Ascending aorta (tissue), 2 donors: ENCODE measurements around the gene ZCWPW1. TPM values are rescaled to one million over a fixed set of nuclear protein-coding genes. Genes with fewer than 3 reads are reported as not detected.
A peak's percentile ranks its signal among the peaks of the same experiment; 100 is the strongest.
"Not testable (repeated sequence)": the region's sequence is repeated elsewhere in the genome, so short reads cannot be mapped to it uniquely, and the experiment has no call there.

Experiments
- DNase-seq, 2 donors: peaks; one replicate each; pipeline ENCODE4 v3.0.0-alpha.2; 2019; ENCODE audit warnings: low spot score in 2 of 2
- H3K27ac ChIP-seq, 2 donors: fragments of 200-600 bp; sonication (generic); one replicate each; pipeline ENCODE4 v1.5.1; 2016 to 2017; ENCODE audit warnings: mild to moderate bottlenecking in 1 of 2
- H3K27me3 ChIP-seq: fragments of 200-600 bp; sonication (generic); one replicate; pipeline ENCODE4 v1.5.1; 2017
- H3K36me3 ChIP-seq, 2 donors: fragments of 200-600 bp; sonication (generic); one replicate each; pipeline ENCODE4 v1.5.1; 2016
- H3K4me1 ChIP-seq, 2 donors: fragments of 200-600 bp; sonication (generic); one replicate each; pipeline ENCODE4 v1.5.1; 2016 to 2017; ENCODE audit warnings: mild to moderate bottlenecking in 1 of 2
- H3K4me3 ChIP-seq, 2 donors: fragments of 200-600 bp; sonication (generic); one replicate each; pipeline ENCODE4 v1.5.1; 2016 to 2017; ENCODE audit warnings: mild to moderate bottlenecking in 1 of 2
- H3K9me3 ChIP-seq, 2 donors: fragments of 200-600 bp; sonication (generic); one replicate each; pipeline ENCODE4 v1.5.1; 2016
- CTCF ChIP-seq, 3 experiments: fragments of 200-600 bp in 2 of 3; fragments of 450-650 bp in 1 of 3; sonication (generic) in 2 of 3; IDR thresholded peaks; one replicate each; pipeline ENCODE4 v1.5.1; 2016 to 2019; ENCODE audit warnings: antibody characterized with exemption in 3 of 3, mild to moderate bottlenecking in 1 of 3, moderate library complexity in 1 of 3
- intact Hi-C: fragments of 100-400 bp; cut with DNase I; formaldehyde crosslinking; loops from one replicate; pipeline ENCODE4 v1.15.1; 2023
- total RNA-seq: library from RNA; depleted of rRNA; stranded (reverse); fragments of >200 nt; gene quantifications from one replicate; pipeline ENCODE4 v1.1.0, GENCODE V29; 2016

Gene ZCWPW1
- total RNA-seq, 1 donor from 2014 or later, result not detected

- peaks cover 0 to 4% of the 10 kb centered on the region in 2 donors for H3K4me1 ChIP-seq
- TF ChIP-seq CTCF (IDR thresholded peaks at IDR 0.05), result no peak
- peak overlapping the region in 1 of 2 donors; percentile 7 for H3K27ac ChIP-seq
- peaks cover 6 to 18% of the 10 kb centered on the region in 2 donors for H3K36me3 ChIP-seq
- peak; percentile 68 to 81 for DNase-seq
- intact Hi-C loops, result no loop called here
- H3K4me3 ChIP-seq, result no peak overlapping the region
- no peaks in the 10 kb centered on the region for H3K27me3 ChIP-seq
- no peaks in the 10 kb centered on the region for H3K9me3 ChIP-seq
Observed at GRCh38 chr7:100369105-100369504, 59.4 kb downstream of the ZCWPW1 start.

GRCh38 chr7:100367676-100368613 lies 60.6 kb downstream of the ZCWPW1 start:
- intact Hi-C loops, result no loop called here
- Histone ChIP-seq H3K27ac (peak overlapping the region; percentile 8 to 21), H3K4me1 (peaks cover 0 to 4% of the 10 kb centered on the region in 2 donors), H3K36me3 (peaks cover 8 to 25% of the 10 kb centered on the region in 2 donors), H3K27me3 (no peaks in the 10 kb centered on the region), H3K4me3 (no peak overlapping the region), H3K9me3 (no peaks in the 10 kb centered on the region)
- no peak for TF ChIP-seq CTCF (IDR thresholded peaks at IDR 0.05)
- DNase-seq, result no peak

GRCh38 chr7:100367251-100367620 lies 61.3 kb downstream of the ZCWPW1 start:
- TF ChIP-seq CTCF (IDR thresholded peaks at IDR 0.05), result no peak
- no peak overlapping the region for H3K27ac ChIP-seq
- peaks cover 0 to 3% of the 10 kb centered on the region in 2 donors for H3K4me1 ChIP-seq
- H3K36me3 ChIP-seq, result peaks cover 15 to 32% of the 10 kb centered on the region in 2 donors
- no peak for DNase-seq
- intact Hi-C loops, result no loop called here
- H3K27me3 ChIP-seq, result no peaks in the 10 kb centered on the region
- H3K4me3 ChIP-seq, result no peak overlapping the region
- H3K9me3 ChIP-seq, result no peaks in the 10 kb centered on the region

- Histone ChIP-seq H3K27ac (peak overlapping the region in 1 of 2 donors; percentile 8), H3K4me1 (no peaks in the 10 kb centered on the region), H3K9me3 (no peaks in the 10 kb centered on the region), H3K27me3 (no peaks in the 10 kb centered on the region), H3K4me3 (no peak overlapping the region), H3K36me3 (peaks cover 20 to 38% of the 10 kb centered on the region in 2 donors)
- TF ChIP-seq CTCF (IDR thresholded peaks at IDR 0.05), result no peak
- DNase-seq, result no peak
- intact Hi-C loops, result no loop called here
Observed at GRCh38 chr7:100366411-100367250, 61.9 kb downstream of the ZCWPW1 start.

GRCh38 chr7:100365998-100366367 lies 62.5 kb downstream of the ZCWPW1 start:
- H3K27me3 ChIP-seq, DNase-seq, H3K4me3 ChIP-seq, H3K9me3 ChIP-seq, intact Hi-C loops, H3K4me1 ChIP-seq: not testable (repeated sequence)
- Histone ChIP-seq H3K27ac (peak overlapping the region in 1 of 2 donors; percentile 8), H3K36me3 (peaks cover 26 to 45% of the 10 kb centered on the region in 2 donors)

GRCh38 chr7:100364480-100364879 lies 64.0 kb downstream of the ZCWPW1 start:
- Histone ChIP-seq H3K4me3 (no peak overlapping the region), H3K27ac (no peak overlapping the region), H3K27me3 (no peaks in the 10 kb centered on the region), H3K9me3 (no peaks in the 10 kb centered on the region), H3K36me3 (peaks cover 41 to 60% of the 10 kb centered on the region in 2 donors), H3K4me1 (no peaks in the 10 kb centered on the region)
- TF ChIP-seq CTCF (IDR thresholded peaks at IDR 0.05), result no peak
- DNase-seq, result no peak
- intact Hi-C loops, result no loop called here

- intact Hi-C loops, H3K27me3 ChIP-seq, H3K9me3 ChIP-seq, H3K27ac ChIP-seq, H3K4me3 ChIP-seq, DNase-seq, H3K4me1 ChIP-seq: not testable (repeated sequence)
- peaks cover 48 to 67% of the 10 kb centered on the region in 2 donors for H3K36me3 ChIP-seq
Observed at GRCh38 chr7:100363797-100364196, 64.7 kb downstream of the ZCWPW1 start.
